Thyroid gland (tissue), 4 donors: ENCODE measurements around the gene TEX44. TPM values are rescaled to one million over a fixed set of nuclear protein-coding genes. Genes with fewer than 3 reads are reported as not detected.
"Not testable (repeated sequence)": the region's sequence is repeated elsewhere in the genome, so short reads cannot be mapped to it uniquely, and the experiment has no call there.

Experiments used
- DNase-seq, 2 donors: peaks; one replicate each; pipeline ENCODE4 v3.0.0-alpha.2; 2019
- H3K27ac ChIP-seq, 3 donors: fragments of 200-600 bp; sonication (generic); 1 replicate in 2 of 3; 2 replicates in 1 of 3; pipeline ENCODE4 v1.5.1; 2016 to 2019; ENCODE audit warnings: mild to moderate bottlenecking in 1 of 3, moderate library complexity in 1 of 3
- H3K27me3 ChIP-seq: fragments of 200-600 bp; sonication (generic); one replicate; pipeline ENCODE4 v1.5.1; 2019
- H3K36me3 ChIP-seq, 2 donors: fragments of 200-600 bp; sonication (generic); one replicate each; pipeline ENCODE4 v1.5.1; 2016 to 2019
- H3K4me1 ChIP-seq, 2 donors: fragments of 200-600 bp; sonication (generic); one replicate each; pipeline ENCODE4 v1.5.1; 2017 to 2019
- H3K4me3 ChIP-seq, 3 donors: fragments of 200-600 bp; sonication (generic); replicated peaks in 1 of 3; 1 replicate in 2 of 3; 2 replicates in 1 of 3; pipeline ENCODE4 v1.5.1; 2016; ENCODE audit warnings: mild to moderate bottlenecking in 1 of 3
- H3K9me3 ChIP-seq: fragments of 200-600 bp; sonication (generic); one replicate; pipeline ENCODE4 v1.5.1; 2017
- POLR2A ChIP-seq, 2 donors: fragments of 450-650 bp; IDR thresholded peaks; one replicate each; pipeline ENCODE4 v1.6.1; 2017; ENCODE audit warnings: antibody characterized with exemption in 2 of 2, mild to moderate bottlenecking in 2 of 2, moderate library complexity in 1 of 2
- WGBS, 2 donors: methylation state at CpG; one replicate each; pipeline ENCODE4 v1.1.5; 2017; 5-methylcytosine and 5-hydroxymethylcytosine counted together
- intact Hi-C: fragments of 100-400 bp; cut with DNase I; formaldehyde crosslinking; loops from one replicate; pipeline ENCODE4 v1.15.1; 2023
- total RNA-seq, 4 donors: library from RNA; depleted of rRNA; stranded (reverse); fragments of >200 nt; gene quantifications; one replicate each; pipeline ENCODE4 v1.2.3, GENCODE V29; 2016
- TF ChIP-seq, protein P1 (sequence below), 6 experiments: fragments of 200-600 bp in 3 of 6; fragments of 450-650 bp in 3 of 6; sonication (generic) in 3 of 6; IDR thresholded peaks; one replicate each; pipeline ENCODE4 v1.5.1; 2016 to 2019; ENCODE audit warnings: antibody characterized with exemption in 6 of 6, mild to moderate bottlenecking in 2 of 6, inconsistent platforms in 1 of 6, moderate library complexity in 1 of 6

Gene TEX44
- total RNA-seq, 4 donors from 2014 or later = 0.54 TPM; not detected in 3

DNA sequence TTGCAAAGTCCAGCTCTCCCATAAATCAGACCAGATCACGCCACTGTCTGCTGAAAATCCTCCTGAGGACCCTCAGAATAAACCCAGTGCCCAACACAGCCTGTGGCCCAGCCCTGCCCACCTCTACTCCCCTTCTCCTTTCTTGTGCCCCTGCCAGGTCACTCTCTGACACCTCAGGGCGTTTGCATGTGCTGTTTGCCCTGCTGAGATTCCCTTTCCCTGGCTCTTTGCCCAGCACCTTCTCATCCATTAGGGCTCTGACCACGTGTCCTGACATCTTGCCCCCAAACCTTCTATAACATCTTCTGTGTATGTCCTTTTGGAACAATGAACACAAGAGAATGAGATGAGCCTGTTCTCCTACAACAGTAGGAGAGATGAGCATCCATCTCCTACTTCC, 43.9 kb upstream of the TEX44 start:
- no peaks in the 10 kb centered on the region for H3K9me3 ChIP-seq
- 68 to 70% methylated on average over 3 of the region's 3 CpGs for WGBS, 2 donors
- no peak for DNase-seq
- H3K4me1 ChIP-seq = no peaks in the 10 kb centered on the region
- no peaks in the 10 kb centered on the region for H3K27me3 ChIP-seq
- no peak overlapping the region for H3K27ac ChIP-seq
- no peaks in the 10 kb centered on the region for H3K36me3 ChIP-seq
- no peak overlapping the region for H3K4me3 ChIP-seq
- TF ChIP-seq, protein P1, sequence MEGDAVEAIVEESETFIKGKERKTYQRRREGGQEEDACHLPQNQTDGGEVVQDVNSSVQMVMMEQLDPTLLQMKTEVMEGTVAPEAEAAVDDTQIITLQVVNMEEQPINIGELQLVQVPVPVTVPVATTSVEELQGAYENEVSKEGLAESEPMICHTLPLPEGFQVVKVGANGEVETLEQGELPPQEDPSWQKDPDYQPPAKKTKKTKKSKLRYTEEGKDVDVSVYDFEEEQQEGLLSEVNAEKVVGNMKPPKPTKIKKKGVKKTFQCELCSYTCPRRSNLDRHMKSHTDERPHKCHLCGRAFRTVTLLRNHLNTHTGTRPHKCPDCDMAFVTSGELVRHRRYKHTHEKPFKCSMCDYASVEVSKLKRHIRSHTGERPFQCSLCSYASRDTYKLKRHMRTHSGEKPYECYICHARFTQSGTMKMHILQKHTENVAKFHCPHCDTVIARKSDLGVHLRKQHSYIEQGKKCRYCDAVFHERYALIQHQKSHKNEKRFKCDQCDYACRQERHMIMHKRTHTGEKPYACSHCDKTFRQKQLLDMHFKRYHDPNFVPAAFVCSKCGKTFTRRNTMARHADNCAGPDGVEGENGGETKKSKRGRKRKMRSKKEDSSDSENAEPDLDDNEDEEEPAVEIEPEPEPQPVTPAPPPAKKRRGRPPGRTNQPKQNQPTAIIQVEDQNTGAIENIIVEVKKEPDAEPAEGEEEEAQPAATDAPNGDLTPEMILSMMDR (IDR thresholded peaks at IDR 0.05) = no peak
- no peak for TF ChIP-seq POLR2A (IDR thresholded peaks at IDR 0.05)
- intact Hi-C loops = no loop called here

DNA sequence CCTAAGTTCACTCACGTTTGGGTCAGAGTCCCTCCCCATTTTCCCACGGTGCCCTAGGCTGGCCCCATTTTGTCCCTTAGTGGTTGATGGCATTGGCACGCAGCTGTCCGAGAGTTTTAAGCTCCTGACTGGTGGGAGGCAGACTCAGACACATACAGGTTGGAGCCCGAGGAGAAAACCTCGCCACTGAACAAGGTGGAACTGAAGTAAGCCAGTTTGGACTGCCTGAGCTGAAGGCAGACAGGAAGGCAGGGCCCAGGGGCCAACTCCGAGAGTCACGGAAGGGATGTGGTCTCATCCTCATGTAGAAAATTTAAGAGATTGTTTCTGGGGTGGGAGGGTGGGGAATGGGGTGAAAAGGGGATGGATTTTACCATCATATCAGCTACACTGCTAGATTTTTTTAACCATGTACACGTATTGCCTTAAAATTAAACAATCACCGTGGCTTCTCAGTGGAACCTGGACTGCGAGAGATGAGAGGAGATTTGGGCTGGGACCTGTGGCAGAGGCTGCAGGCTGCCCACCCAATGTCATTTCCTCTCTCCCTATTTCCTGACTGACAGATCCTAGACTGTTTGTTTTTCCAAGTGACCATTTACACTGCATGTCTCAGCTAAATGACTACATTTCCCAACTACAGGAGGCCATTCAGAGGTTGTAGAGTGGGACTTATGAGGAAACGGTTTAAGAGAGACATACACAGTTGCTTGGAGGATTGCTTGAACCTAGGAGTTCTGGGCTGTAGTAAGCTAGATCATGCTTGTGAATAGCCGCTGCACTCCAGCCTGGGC, 43.0 kb upstream of the TEX44 start:
- Histone ChIP-seq H3K4me1 (no peaks in the 10 kb centered on the region), H3K27me3 (no peaks in the 10 kb centered on the region), H3K4me3 (no peak overlapping the region), H3K36me3 (no peaks in the 10 kb centered on the region), H3K9me3 (no peaks in the 10 kb centered on the region), H3K27ac (no peak overlapping the region)
- DNase-seq = no peak
- no peak for TF ChIP-seq POLR2A (IDR thresholded peaks at IDR 0.05)
- TF ChIP-seq, protein P1 (IDR thresholded peaks at IDR 0.05) = no peak
- 84 to 87% methylated on average over 13 of the region's 13 CpGs for WGBS, 2 donors
- intact Hi-C loops = no loop called here

DNA sequence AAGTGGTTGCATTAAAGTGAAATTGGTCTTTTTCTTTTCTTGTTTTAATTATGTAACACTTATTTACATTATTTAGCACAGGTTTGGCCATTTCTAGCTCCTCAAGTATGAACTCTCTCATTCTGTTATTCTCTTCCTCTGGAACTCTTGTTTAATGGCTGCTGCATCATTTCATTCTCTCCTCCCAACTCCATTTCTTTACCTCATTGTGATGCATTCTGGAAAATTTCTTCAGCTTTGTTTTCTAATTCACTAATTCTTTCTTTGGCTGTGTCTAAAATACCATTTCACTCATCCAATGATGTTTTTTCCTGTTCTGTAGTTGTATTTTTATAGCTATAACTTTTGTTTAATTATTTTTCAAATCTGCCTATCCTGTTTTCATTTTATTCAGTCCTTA, 39.9 kb upstream of the TEX44 start:
- intact Hi-C loops = no loop called here

GRCh38 chr2:231554327-231554726, 38.3 kb upstream of the TEX44 start:
- DNase-seq = no peak
- WGBS, 2 donors = 63 to 75% methylated on average over 8 of the region's 8 CpGs
- H3K4me3 ChIP-seq = no peak overlapping the region
- peaks cover 0 to 4% of the 10 kb centered on the region in 2 donors for H3K4me1 ChIP-seq
- no peaks in the 10 kb centered on the region for H3K27me3 ChIP-seq
- TF ChIP-seq, protein P1 (IDR thresholded peaks at IDR 0.05) = no peak
- TF ChIP-seq POLR2A (IDR thresholded peaks at IDR 0.05) = no peak
- H3K36me3 ChIP-seq = no peaks in the 10 kb centered on the region
- peak overlapping the region in 1 of 3 donors; percentile 47 for H3K27ac ChIP-seq
- intact Hi-C loops = no loop called here
- H3K9me3 ChIP-seq = no peaks in the 10 kb centered on the region

More for the DNA sequence above, 39.9 kb upstream of the TEX44 start:
- Histone ChIP-seq H3K4me3 (no peak overlapping the region), H3K4me1 (peaks cover 0 to 3% of the 10 kb centered on the region in 2 donors), H3K27ac (no peak overlapping the region), H3K27me3 (no peaks in the 10 kb centered on the region), H3K36me3 (no peaks in the 10 kb centered on the region), H3K9me3 (no peaks in the 10 kb centered on the region)
- TF ChIP-seq, protein P1 (IDR thresholded peaks at IDR 0.05) = no peak
- TF ChIP-seq POLR2A (IDR thresholded peaks at IDR 0.05) = no peak
- no peak for DNase-seq

DNA sequence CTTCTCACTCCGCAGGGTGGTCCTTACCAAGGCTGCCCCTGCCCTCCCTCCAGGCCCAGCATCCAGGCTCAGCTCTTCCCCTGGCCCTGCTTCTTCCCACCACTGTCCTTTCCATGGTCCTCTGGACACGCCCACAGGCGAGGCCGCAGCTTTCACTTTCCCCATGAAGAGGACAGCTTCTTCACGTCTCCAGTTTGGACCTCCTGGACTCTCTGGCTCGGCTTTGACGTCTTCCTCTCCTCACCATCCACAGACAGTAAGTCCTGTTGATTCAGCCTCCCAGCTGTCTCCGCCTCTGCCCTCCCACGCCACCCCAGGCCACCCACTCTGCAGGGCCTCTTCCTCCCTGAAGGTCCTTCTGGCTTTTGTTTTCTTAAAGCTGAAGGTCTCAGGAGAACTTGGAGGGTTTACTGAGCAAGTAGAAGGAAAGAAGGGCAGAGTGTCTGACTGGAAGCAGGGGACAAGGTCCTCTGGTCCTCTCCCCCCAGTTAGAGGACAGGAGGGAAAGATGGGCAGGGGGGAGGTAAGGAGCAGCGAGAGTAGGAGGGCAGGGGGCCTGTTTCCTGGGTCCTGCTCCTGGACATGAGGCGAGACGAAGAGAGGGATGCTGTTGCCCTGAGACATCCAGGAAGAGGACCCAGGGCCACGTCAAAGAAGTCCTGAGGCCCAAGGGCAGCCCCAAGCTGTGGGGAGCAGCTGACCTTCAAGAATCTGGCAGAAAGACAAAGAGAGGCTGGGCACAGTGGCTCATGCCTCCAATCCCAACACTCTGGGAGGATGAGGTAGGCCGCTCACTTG, 37.7 kb upstream of the TEX44 start:
- peak overlapping the region in 1 of 3 donors; percentile 47 for H3K27ac ChIP-seq
- H3K27me3 ChIP-seq = no peaks in the 10 kb centered on the region
- intact Hi-C loops = loop anchor here (5.0 kb wide), 1 partner anchor 73 kb away; no protein-coding TSS in a partner anchor
- no peaks in the 10 kb centered on the region for H3K36me3 ChIP-seq
- peaks cover 0 to 4% of the 10 kb centered on the region in 2 donors for H3K4me1 ChIP-seq
- H3K4me3 ChIP-seq = no peak overlapping the region
- DNase-seq = no peak
- no peaks in the 10 kb centered on the region for H3K9me3 ChIP-seq
- WGBS, 2 donors = 61 to 62% methylated on average over 13 to 14 of the region's 14 CpGs
- no peak for TF ChIP-seq POLR2A (IDR thresholded peaks at IDR 0.05)
- TF ChIP-seq, protein P1 (IDR thresholded peaks at IDR 0.05) = no peak

DNA sequence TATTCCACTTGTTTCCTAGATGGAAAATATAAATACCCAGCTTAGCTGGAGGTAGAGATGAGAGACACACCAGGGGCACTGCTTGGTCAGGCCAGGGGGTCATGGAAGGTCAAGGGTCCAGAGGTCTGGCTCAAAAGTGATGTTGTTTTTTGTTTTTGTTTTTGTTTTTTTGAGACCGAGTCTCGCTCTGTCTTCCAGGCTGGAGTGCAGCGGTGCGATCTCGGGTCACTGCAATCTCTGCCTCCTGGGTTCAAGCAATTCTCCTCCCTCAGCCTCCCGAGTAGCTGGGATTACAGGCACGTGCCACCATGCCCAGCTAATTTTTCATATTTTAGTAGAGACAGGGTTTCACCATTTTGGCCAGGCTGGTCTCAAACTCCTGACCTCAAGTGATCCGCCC, 36.2 kb upstream of the TEX44 start:
- H3K4me1 ChIP-seq, DNase-seq, H3K27me3 ChIP-seq, H3K27ac ChIP-seq, H3K4me3 ChIP-seq, H3K36me3 ChIP-seq, H3K9me3 ChIP-seq: not testable (repeated sequence)
- WGBS, 2 donors = 93 to 94% methylated on average over 8 of the region's 8 CpGs
- intact Hi-C loops = loop anchor here (5.0 kb wide), 1 partner anchor 74 kb away; no protein-coding TSS in a partner anchor
